Dermis blood vessel endothelial cell (primary cell): ENCODE measurements around the gene LGMN. TPM values are rescaled to one million over a fixed set of nuclear protein-coding genes. Genes with fewer than 3 reads are reported as not detected.

Source experiments
- DNase-seq: peaks from one replicate; pipeline ENCODE4 v3.0.0; 2010
- total RNA-seq: library from RNA; depleted of rRNA; stranded (reverse); fragments of >200 nt; gene quantifications from 2 replicates; pipeline ENCODE4 v1.2.3, GENCODE V29; 2014

LGMN gene
- total RNA-seq, 1 donor from 2014 or later: 59.4 TPM

DNA sequence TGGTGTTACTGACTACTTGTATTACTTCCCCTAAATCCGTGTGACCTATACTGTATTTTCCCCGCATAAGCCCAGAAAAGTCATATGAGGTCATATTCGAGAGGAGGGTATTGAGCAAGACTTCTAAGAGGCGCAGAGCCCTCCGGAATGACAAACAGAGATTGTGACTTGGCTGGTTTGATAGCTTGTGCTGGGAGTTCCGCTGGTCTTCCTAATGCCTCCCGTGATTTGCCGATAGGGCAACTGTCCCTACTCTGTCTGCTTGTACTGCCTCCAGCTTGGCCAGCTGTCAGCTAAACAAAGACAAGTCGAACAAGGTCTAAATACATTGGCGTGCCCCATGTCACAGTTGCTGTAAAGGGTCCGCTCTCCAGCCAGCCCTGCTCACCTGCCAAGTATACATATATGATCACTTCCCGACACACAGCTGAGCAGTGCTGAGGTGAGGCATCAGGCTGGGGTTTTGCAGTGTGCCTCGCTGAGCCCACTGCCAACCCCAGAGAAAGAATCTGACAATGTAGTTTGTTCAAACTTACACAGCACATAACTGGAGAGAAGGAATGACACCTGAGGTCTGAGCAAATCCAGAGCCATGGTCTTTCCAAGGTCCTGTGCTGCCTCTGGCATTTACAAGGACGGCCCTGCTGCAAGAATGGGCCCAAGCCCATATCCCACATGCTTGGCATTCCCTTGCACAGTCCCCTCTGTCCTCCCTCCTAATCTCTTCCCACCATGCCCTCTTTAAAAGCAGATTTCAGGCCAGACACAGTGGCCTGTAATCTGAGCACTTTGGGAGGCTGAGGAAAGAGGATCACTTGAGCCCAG lies 23.7 kb downstream of the LGMN start:
- DNase-seq: no peak

DNA sequence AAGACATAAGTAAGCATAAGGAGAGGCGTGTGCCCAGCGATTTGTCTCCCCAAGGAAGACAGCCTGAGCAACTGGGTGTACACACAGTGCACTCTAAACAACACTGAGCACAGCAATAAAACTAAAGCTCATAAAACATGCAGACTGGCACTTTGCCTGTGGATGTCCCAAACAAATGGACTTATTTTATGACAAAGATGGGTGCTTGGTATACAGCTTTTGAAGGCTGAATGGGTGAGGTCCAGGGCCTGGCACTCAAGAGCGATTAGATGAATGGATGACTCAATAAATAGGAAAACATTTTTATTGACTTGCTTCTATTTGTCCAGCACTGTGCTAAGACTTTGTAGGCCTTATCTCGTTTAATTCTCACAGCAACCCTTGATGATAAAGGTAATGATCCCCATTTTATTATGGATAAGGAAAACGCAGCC lies 28.5 kb downstream of the LGMN start:
- no peak for DNase-seq

DNA sequence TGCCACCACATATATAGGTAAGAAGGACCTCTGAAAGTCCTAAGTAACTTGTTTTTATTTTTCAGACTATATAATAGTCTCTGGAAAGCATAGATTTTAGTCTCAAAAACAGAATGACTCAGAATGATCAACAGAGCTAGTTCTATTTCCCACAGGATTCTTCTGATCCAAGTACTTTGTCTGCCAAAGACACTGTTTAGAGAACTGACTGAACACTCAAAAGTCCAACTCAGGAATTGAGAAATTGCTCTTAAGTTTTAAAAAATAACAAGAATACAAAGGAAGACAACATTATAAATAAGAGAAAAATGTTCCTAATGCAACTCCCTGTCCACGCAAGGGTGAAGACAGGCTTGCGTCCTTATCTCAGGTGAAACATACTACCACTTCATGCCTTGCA lies 29.0 kb downstream of the LGMN start:
- DNase-seq: no peak

DNA sequence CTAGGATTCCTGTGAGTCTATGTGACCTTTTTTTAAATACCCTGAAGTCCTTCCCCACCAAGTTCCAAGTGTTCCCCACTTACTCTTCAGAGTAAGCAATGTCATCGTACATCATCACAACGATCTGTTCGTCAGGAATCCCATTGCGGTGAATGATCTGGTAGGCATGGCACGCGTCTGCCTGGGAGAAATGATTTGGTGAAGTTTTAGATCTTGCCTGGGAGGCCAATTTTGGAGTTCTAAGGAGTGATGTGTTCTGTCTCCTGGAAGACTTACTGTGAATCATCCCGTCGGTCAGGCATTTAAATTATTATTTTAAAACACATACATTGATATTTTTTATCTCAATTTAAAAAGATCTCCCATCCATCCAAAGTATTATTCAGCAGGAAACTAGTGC lies 29.8 kb downstream of the LGMN start:
- DNase-seq: no peak

DNA sequence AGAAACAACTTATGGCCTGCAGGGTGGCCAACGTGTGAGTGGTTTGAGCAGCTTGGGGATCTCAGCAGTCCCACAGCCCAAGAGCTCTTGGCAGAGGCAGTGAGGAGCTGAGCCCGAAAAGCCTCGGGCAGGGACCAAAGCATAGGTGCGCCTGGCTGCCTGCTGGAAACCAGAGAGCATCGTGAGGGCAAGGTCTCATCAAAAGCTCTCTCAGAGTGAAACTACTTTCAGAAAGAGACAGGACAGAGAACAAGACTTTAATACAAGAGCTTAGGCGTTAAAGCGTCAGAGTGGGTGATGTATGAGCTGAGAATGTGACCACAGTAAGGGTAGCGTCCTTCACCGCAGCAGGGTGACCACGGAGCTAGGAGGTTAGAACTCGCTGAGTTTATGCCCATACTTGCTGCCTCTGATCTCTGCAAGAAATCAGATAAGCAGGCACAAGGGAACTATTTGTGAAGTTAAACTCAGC lies 30.8 kb downstream of the LGMN start:
- DNase-seq: no peak

DNA sequence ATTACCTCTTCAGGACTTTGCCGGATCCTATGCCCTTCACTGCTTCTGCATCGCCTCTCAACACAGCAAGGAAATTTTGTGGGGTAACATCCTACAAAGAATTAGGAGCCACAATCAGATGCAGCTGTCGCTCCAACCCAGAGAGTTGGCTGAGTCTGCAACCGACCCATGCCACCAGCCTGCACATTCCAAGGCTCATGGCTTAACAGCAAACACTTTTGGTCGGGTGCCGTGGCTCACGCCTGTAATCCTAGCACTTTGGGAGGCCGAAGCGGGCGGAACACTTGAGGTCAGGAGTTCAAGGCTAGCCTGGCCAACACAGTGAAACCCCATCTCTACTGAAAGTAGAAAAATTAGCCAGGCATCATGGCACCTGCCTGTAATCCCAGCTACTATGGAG lies 32.3 kb downstream of the LGMN start:
- DNase-seq: no peak

DNA sequence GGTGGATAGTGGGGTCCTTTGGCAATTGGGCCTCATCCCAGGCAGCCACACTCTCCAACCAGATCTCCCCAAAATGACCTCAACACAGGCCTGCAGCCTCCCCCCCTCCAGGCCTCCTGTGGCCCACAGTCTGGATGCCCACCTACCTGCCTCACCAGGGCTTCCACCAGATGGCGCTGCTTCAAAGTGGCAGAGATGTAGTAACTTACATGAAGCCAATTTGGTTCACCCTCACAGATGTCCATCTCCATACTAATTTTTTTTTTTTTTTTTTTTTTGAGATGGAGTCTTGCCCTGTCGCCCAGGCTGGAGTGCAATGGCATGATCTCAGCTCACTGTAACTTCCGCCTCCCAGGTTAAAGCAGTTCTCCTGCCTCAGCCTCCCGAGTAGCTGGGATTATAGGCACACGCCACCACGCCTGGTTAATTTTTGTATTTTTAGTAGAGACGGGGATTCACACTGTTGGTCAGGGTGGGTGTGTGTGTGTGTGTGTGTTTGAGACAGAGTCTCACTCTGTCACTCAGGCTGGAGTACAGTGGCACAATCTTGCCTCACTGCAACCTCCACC lies 33.6 kb downstream of the LGMN start:
- DNase-seq: peak; percentile 88

DNA sequence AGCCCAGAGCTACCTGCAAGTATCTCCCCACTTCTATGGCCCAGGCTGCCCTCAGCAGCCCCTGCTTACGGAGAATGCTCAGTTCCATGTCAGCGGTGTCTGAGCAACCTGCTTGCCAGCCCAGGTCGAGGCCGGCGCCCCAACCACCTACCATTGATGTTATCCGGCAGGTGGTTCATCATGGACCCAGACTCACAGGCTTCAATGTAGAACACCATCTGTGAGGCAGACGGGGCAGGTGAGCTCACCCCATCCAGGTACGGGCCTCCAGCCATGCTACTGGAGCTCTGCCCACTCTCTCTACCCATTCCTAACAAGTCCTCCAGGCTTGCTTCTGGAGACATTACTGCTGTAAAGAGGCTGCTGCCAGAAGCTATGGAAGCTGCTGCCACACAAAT lies 35.8 kb downstream of the LGMN start:
- DNase-seq: no peak

DNA sequence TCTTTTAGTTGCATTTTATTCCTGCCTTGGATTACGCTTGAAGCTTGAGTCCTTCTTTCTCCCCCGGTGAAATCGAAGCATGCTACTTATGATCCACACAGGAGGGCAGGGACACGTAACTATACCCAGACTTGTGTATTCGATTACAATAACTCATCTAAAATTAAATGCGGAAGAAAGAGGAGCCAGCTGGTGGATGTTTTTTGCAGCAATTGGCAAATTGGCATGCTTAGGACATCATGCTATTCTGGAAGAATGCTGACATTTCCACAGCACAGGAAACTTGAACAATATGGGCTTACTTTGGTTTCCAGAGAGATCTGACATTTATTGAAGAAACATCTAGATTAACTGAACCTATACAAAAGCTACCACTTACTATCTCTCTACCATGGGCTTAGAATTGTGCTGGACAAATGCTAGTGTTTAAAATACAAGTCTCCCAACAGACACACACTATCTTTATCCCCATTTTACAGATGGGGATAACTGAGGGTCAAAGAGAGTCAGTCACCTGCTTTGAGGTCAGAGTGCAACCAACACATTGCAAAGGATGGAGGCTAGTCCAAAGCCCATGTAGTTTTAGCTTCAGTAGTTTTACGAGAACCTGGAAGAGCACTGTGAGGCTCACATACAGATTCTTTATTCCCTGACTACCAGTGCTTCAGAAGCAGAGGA lies 36.3 kb downstream of the LGMN start:
- no peak for DNase-seq

DNA sequence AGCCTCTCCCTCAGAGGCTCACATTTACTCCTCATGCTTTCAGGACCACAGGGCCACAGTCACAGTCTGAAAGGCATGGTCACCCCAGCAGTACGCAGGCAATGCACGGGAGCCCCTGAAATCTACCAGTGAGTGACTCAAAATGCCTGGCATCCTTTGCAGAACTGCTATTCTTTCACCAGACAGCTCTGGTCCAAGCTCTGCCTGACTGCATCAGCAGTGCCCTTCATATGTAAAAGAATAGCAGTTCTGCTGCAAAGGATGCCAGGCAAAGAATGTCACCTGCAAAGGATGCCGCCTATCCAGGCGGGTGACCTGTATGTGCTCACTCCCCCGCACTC lies 38.5 kb downstream of the LGMN start:
- no peak for DNase-seq

DNA sequence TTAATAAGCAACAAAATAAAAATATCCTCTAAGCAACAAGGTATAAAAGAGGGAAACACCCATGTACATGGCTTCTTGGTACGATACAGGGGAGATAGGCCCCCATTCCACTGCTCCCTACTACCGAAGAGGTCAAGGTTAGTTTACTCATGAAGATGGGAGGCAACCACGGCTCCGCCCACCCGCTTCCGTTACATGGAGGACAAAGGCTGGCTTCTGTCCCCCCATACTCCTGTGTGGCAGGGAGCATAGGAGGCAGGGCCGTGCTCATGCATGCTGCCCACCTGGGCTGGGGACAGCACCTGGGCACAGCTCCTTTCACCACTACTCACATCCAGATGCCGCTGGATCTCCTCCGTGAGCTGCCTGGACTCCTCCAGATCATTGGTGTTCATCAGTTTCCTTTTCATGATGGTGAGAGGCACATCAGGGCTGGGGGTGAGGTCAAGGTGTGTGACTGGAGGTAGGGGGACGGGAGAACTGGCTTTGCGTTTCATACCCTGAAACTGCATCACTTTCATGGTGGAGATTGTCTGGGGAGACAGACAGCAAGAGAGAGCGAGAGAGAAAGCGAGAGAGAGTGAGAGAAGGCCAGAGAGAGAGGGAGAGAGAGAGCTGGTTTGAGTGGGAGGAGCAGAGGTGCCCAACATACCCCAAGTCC lies 39.0 kb downstream of the LGMN start:
- no peak for DNase-seq

DNA sequence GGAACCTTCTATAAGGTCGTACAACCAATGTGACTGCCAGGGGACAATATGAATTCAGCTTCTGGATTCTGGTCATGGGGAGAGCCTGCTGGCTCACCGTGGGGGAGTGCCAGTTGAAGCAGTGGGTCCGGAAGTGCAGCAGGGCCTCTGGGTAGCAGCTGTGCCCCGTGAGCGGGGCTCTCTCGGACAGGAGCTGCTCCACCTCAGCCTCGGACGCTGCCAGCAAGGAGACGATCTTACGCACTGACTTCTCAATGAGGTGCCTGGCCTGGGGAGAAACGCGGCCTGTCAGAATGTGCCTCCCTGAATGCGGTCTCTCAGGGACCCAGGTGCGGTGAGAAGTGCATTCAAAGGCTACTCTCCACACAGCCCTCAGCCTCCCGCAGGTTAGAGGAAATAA lies 42.0 kb downstream of the LGMN start:
- DNase-seq: no peak

DNA sequence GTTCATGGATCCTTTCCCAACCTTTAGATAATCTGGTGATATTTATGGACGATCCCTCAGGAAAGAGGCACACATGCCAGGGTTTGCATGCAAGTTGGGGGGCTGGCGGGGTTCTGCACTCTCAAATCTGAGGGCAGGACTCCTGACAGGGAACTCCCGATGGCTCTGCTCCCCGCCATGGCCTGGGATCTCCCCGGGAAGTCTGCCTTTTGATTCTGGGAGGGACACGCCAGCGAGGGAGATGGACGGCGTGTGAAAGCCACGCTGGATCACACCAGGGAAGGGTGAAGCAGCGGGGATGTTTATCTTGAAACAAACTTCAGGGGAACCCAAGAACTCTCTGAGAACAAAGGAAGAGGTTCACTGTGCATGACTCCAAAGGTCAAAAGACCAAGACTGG lies 43.6 kb downstream of the LGMN start:
- no peak for DNase-seq

DNA sequence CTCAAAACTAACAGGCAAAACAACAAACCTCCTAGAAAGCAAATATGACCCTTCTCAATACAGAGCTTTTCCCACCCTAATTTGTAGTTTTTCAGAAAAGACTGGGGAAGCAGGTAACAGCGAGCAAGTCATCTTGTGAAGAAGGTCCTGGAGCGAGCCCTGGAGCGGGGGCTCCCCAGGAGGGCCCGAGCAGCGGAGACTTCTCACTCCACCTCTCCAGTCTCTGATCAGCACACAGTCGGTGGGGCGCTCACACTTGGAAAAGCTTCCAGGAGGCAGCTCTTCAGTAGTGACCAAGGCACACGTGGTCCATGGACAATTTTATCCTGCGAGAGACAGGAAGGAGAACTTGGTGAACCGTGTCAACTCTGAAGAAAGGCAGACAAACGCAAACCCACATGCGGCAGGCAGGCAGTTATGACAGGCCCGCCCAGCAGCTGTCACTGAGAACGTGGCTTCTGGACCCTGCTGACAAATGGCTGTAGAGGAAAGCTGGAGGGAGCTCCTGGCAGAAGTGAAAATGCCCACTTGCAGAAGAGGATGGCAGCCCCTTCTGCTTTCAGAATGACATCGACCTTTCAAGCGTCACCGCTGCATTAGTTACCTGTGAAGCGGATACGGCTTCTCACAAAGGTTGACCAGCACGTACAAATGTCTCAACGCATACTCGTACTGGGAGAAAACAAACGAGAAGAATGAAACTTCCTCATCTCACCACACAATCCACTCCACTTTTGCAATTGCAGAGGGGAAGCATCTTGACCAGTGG lies 44.2 kb downstream of the LGMN start:
- DNase-seq: no peak

DNA sequence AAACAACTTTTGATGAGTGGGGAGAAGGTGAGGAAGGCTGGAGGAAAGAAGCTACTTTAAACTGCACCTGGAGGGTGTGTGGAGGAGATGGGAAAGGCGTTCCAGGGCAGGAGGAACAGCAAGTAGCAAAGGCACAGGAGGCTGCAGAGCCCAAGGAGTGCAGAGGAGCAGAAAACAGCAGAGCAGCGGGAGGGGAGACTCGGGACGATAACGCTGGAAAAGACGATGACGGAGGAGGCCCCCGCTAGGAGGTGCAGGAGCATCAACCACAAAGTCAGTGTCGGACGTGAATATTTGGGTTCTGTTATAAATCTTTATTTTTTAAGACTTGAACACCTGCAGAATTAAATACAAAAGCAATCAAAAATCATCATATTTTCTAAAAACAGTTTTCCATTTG lies 44.9 kb downstream of the LGMN start:
- no peak for DNase-seq

DNA sequence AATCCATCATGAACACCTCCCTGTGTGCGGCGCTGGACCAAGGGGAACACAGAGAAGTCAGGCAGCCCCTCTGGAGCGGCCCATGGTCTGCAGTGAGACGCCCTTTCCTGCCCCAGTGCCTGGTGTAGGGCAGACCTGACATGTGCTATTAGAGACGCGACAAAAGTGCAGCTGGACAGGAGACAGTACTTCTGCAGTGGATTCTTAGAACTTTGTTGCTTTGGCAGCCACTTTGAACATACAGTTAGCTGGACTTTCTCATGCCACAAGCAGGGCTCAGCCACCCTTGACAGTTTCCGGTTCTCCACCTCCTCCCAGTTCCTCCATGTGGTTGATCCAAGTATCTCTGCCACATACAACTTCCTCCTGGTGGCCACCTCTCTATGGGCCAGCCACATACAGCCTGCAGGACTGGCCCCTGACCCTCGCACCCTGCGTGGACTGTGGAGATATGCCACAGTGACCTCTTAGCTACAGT lies 45.9 kb downstream of the LGMN start:
- DNase-seq: no peak

DNA sequence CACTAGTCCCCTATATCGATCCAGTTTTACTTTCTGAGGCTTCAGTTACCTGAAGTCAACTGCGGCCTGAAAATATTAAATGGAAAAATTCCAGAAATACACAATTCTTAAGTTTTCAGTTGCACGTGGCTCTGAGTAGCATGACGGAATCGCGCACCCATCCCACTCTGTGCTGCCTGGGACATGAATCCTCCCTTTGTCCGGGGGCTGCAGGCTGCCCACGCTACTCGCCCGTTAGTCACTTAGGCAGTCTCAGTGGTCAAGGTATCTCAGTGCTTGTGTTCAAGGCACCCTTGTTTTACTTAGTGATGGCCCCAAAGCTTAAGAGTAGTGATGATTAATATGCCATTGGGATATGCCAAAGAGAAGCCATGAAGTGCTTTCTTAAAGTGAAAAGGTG lies 46.6 kb downstream of the LGMN start:
- DNase-seq: no peak

DNA sequence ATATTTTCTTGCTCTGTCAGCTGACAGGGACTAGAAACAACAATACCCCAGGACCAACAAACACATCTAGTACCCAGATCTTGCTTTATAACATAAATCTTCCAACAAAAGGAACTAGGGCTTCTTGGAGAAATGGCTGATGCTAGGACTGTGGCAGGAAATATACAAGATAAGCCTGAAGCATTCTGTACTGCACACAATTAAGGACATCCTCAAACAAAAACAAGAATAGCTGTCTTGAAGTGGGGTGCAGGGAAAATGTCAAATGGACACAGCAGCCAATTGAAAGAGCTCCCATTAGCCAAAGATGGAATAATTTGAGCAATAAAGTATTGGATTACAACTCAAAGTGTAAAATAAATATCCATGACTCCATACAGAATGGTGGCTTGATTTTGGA lies 50.0 kb downstream of the LGMN start:
- DNase-seq: no peak

DNA sequence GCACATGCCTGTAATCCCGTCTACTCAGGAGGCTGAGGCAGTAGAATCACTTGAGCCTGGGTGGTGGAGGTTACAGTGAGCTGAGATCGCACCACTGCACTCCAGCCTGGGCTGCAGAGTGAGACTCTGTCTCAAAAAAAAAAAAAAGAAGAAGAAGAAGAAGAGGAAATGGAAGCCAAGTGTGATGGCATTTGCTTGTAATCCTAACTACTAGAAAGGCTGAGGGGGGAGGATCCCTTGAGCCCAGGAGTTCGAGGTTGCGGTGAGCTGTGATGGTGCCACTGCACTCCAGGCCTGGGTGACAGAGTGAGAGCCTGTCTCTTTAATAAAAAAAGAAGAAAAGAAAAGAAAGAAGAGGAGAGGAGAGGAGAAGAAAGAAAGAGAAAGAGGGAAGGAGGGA lies 52.1 kb downstream of the LGMN start:
- no peak for DNase-seq

DNA sequence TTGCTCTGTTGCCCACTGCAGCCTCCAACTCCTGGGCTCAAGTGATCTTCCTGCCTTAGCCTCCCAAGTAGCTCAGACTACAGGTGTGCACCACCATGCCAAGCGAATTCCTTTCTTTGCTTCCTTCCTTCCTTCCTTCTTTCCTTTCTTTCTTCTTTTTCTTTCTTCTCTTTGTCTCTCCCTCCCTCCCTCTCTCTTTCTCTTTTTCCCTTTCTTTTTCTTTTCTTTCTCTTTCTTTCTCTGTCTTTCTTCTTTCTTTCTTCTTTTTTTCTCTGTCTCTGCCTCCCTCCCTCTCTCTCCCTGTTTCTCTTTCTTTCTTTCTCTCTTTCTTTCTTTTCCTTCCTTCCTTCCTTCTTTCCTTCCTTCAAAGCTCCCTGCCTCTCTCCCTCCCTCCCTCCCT lies 52.9 kb downstream of the LGMN start:
- no peak for DNase-seq

DNA sequence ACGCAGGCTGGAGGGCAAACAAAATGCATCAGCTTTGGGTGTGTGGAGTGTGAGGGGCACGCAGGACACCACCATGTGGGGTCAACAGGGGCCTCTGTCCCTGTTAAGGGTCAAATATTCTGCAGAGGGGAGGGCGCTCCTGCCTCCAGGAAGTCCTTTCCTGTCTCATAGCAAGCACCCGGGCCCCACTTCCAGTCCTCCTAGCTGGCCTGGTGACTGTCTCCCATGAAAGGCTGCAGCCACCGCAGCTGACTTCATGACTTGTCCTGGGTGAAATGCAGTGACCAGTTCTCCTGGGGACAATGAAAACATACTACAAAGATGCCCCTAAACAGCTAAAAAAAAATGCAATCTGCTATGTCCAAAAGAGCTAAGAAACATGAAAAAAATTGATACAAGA lies 53.6 kb downstream of the LGMN start:
- DNase-seq: no peak

DNA sequence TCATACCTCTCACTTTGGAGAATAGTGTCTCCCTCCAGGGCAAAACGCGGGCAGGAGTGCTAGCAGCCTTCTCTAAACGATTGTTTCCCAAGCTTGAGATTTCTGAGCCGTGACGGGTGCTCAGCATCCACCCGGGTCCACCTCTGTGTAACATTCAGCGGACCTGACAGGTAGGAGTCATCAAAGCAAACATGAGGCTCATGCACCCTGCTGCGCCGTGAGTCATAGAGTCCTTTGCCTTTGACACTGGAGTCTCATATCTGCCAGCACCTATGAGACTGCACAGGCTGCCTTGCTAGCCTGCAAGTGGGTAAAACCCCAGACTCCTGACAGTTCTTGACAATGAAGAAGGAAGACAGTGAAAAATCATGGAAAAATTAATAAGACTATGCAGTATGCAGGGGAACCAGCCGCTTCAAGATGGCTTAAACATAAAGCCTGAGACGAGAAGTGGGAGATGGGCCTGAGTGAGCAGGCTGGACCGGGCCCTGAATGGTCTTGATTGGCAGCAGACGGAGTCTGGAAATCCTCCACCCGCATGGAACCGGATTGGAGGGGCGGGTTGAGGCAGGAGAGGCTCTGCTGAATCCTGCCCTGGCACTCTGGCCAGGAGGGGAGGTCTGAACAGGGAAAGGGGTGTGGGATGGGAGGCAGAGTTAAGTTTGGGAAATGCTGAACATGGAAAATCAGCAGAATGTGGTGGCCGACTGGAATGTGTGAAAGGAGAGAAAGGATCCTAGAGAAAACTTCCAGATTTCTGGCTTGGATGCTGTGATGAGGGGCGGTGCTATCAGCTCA lies 54.2 kb downstream of the LGMN start:
- DNase-seq: peak; percentile 12
